Neuron (in vitro differentiated cells): ENCODE results near the gene MARVELD2.
"Not testable (repeated sequence)": the region's sequence is repeated elsewhere in the genome, so short reads cannot be mapped to it uniquely, and the experiment has no call there.

Source experiments
- H2AFZ ChIP-seq: one replicate; pipeline ENCODE4 v1.6.1; 2013; ENCODE audit warnings: low read depth, mild to moderate bottlenecking, inconsistent platforms, low read length, moderate library complexity
- H3K27me3 ChIP-seq: one replicate; pipeline ENCODE4 v1.6.1; 2013; ENCODE audit warnings: low read length; ENCODE audit not compliant: insufficient read depth
- H3K36me3 ChIP-seq: one replicate; pipeline ENCODE4 v1.6.1; 2013; ENCODE audit warnings: low read length; ENCODE audit not compliant: insufficient read depth
- H3K4me1 ChIP-seq: one replicate; pipeline ENCODE4 v1.6.1; 2013; ENCODE audit warnings: low read length; ENCODE audit not compliant: insufficient read depth
- H3K4me3 ChIP-seq: 2 replicates; pipeline ENCODE4 v1.5.1; 2013; ENCODE audit warnings: mild to moderate bottlenecking, low read length, moderate library complexity
- H3K9me3 ChIP-seq: one replicate; pipeline ENCODE4 v1.6.1; 2013; ENCODE audit warnings: low read length

Gene MARVELD2

GRCh38 chr5:69418554-69418953 lies 3.6 kb downstream of the MARVELD2 start:
- Histone ChIP-seq H3K36me3 (peaks cover 17% of the 10 kb centered on the region), H3K4me1 (no peaks in the 10 kb centered on the region), H3K9me3 (peaks cover 10% of the 10 kb centered on the region), H3K4me3 (no peak overlapping the region), H2AFZ (no peak overlapping the region), H3K27me3 (no peaks in the 10 kb centered on the region)

- Histone ChIP-seq H3K4me1 (no peaks in the 10 kb centered on the region), H3K27me3 (no peaks in the 10 kb centered on the region), H3K4me3 (no peak overlapping the region), H3K36me3 (no peaks in the 10 kb centered on the region), H2AFZ (no peak overlapping the region), H3K9me3 (no peaks in the 10 kb centered on the region)
Measured at GRCh38 chr5:69431424-69432303, 16.7 kb downstream of the MARVELD2 start.

- H3K36me3 ChIP-seq = no peaks in the 10 kb centered on the region
- H3K4me1 ChIP-seq = no peaks in the 10 kb centered on the region
- H2AFZ ChIP-seq = no peak overlapping the region
- H3K4me3 ChIP-seq = no peak overlapping the region
- no peaks in the 10 kb centered on the region for H3K9me3 ChIP-seq
- no peaks in the 10 kb centered on the region for H3K27me3 ChIP-seq
Measured at GRCh38 chr5:69432412-69433206, 17.7 kb downstream of the MARVELD2 start.

- not testable (repeated sequence) for H3K27me3 ChIP-seq, H3K36me3 ChIP-seq, H3K4me1 ChIP-seq, H3K4me3 ChIP-seq, H2AFZ ChIP-seq, H3K9me3 ChIP-seq
Measured at GRCh38 chr5:69435276-69435884, 20.5 kb downstream of the MARVELD2 start.

- Histone ChIP-seq H3K4me3 (no peak overlapping the region), H2AFZ (no peak overlapping the region), H3K36me3 (no peaks in the 10 kb centered on the region), H3K9me3 (no peaks in the 10 kb centered on the region), H3K27me3 (no peaks in the 10 kb centered on the region), H3K4me1 (no peaks in the 10 kb centered on the region)
Measured at GRCh38 chr5:69444127-69444754, 29.3 kb downstream of the MARVELD2 start.

GRCh38 chr5:69449511-69449910 lies 34.6 kb downstream of the MARVELD2 start:
- no peak overlapping the region for H3K4me3 ChIP-seq
- no peaks in the 10 kb centered on the region for H3K27me3 ChIP-seq
- H3K36me3 ChIP-seq = no peaks in the 10 kb centered on the region
- no peaks in the 10 kb centered on the region for H3K9me3 ChIP-seq
- peaks cover 4% of the 10 kb centered on the region for H3K4me1 ChIP-seq
- no peak overlapping the region for H2AFZ ChIP-seq

- H3K4me1 ChIP-seq = peaks cover 8% of the 10 kb centered on the region
- no peaks in the 10 kb centered on the region for H3K36me3 ChIP-seq
- no peak overlapping the region for H3K4me3 ChIP-seq
- no peaks in the 10 kb centered on the region for H3K9me3 ChIP-seq
- H2AFZ ChIP-seq = no peak overlapping the region
- no peaks in the 10 kb centered on the region for H3K27me3 ChIP-seq
Measured at GRCh38 chr5:69450116-69450515, 35.2 kb downstream of the MARVELD2 start.

GRCh38 chr5:69450527-69450926 lies 35.6 kb downstream of the MARVELD2 start:
- not testable (repeated sequence) for H3K4me3 ChIP-seq, H3K9me3 ChIP-seq, H3K36me3 ChIP-seq, H3K27me3 ChIP-seq, H3K4me1 ChIP-seq, H2AFZ ChIP-seq

GRCh38 chr5:69451941-69452647 lies 37.2 kb downstream of the MARVELD2 start:
- Histone ChIP-seq H3K36me3 (no peaks in the 10 kb centered on the region), H3K4me3 (no peak overlapping the region), H3K27me3 (no peaks in the 10 kb centered on the region), H3K9me3 (no peaks in the 10 kb centered on the region), H3K4me1 (peaks cover 8% of the 10 kb centered on the region), H2AFZ (no peak overlapping the region)

GRCh38 chr5:69453487-69453886 lies 38.6 kb downstream of the MARVELD2 start:
- H3K4me3 ChIP-seq, H3K27me3 ChIP-seq, H3K9me3 ChIP-seq, H3K36me3 ChIP-seq, H2AFZ ChIP-seq, H3K4me1 ChIP-seq: not testable (repeated sequence)

GRCh38 chr5:69454460-69455249 lies 39.7 kb downstream of the MARVELD2 start:
- peaks cover 8% of the 10 kb centered on the region for H3K4me1 ChIP-seq
- no peak overlapping the region for H3K4me3 ChIP-seq
- H3K36me3 ChIP-seq = no peaks in the 10 kb centered on the region
- H3K27me3 ChIP-seq = no peaks in the 10 kb centered on the region
- peak overlapping the region; percentile 44 for H2AFZ ChIP-seq
- no peaks in the 10 kb centered on the region for H3K9me3 ChIP-seq

GRCh38 chr5:69455428-69455988 lies 40.6 kb downstream of the MARVELD2 start:
- H3K4me3 ChIP-seq, H3K4me1 ChIP-seq, H2AFZ ChIP-seq, H3K27me3 ChIP-seq, H3K9me3 ChIP-seq, H3K36me3 ChIP-seq: not testable (repeated sequence)
